HepG2 (cell line): ENCODE results near the gene IBA57. TPM values are rescaled to one million over a fixed set of nuclear protein-coding genes. Genes with fewer than 3 reads are reported as not detected.

Experiments
- ATAC-seq: fragments of 200-7000 bp; cut with Tn5 transposase; 3 replicates; pipeline ENCODE4 v1.9.1; 2020; ENCODE audit warnings: mild to moderate bottlenecking, moderate library complexity
- Bru-seq: library from RNA; stranded (reverse); fragments of 400-500 nt; gene quantifications from one replicate; lab custom pipeline; 2021; lab: Mats Ljungman, UMichigan
- BruChase-seq, 2 experiments: library from RNA; stranded (reverse); fragments of 400-500 nt; gene quantifications; one replicate each; lab custom pipeline; 2021; lab: Mats Ljungman, UMichigan
- BruUV-seq: library from RNA; stranded (reverse); fragments of 400-500 nt; replicated peaks from 2 replicates; lab custom pipeline; 2021; lab: Mats Ljungman, UMichigan
- CTCF ChIA-PET: fragments of 300-600 bp; formaldehyde crosslinking; extraction: SDS; loops from one replicate; lab custom pipeline; 2021; ENCODE audit warnings: low total read pairs, inconsistent platforms, low intra/inter-chr PET ratio; lab: Yijun Ruan, JAX
- POLR2A ChIA-PET: fragments of 350-600 bp; sonication (Branson Sonifier 250); formaldehyde crosslinking; loops from one replicate; lab custom pipeline; 2020; ENCODE audit warnings: antibody characterized with exemption, inconsistent platforms; lab: Yijun Ruan, JAX
- DNase-seq: peaks from one replicate; pipeline ENCODE4 v3.0.0-alpha.2; 2015; ENCODE audit warnings: low spot score
- FAIRE-seq: peaks from 3 replicates; lab custom pipeline; 2011; peaks lifted over from hg19 to GRCh38; lab: Jason Lieb, UNC
- H2AFZ ChIP-seq: one replicate; pipeline ENCODE4 v1.6.1; 2011; ENCODE audit warnings: low read length, inconsistent platforms
- H3K27ac ChIP-seq: fragments of 300-600 bp; 3 replicates; pipeline ENCODE4 v1.8.0; 2011; ENCODE audit warnings: mixed run types, mild to moderate bottlenecking, mixed read lengths, low read length, inconsistent platforms; ENCODE audit not compliant: insufficient read depth; ENCODE audit errors: extremely low read length
- H3K27me3 ChIP-seq, 2 experiments: fragments of 200-600 bp in 1 of 2; 2 replicates in 1 of 2; 3 replicates in 1 of 2; pipeline versions ENCODE4 v1.6.0 to v1.8.0; 2011; ENCODE audit warnings: low read length in 2 of 2, mild to moderate bottlenecking in 2 of 2, moderate library complexity in 2 of 2, inconsistent platforms in 1 of 2; ENCODE audit not compliant: insufficient read depth in 2 of 2, control insufficient read depth in 1 of 2
- H3K36me3 ChIP-seq, 2 experiments: fragments of 200-600 bp in 1 of 2; replicated peaks in 1 of 2; 2 replicates in 1 of 2; 3 replicates in 1 of 2; pipeline versions ENCODE4 v1.5.1 to v1.8.0; 2011; ENCODE audit warnings: low read length in 2 of 2, inconsistent platforms in 1 of 2; ENCODE audit not compliant: insufficient read depth in 2 of 2, control insufficient read depth in 1 of 2
- H3K4me1 ChIP-seq: 2 replicates; pipeline ENCODE4 v1.5.1; 2012; ENCODE audit warnings: low read length, inconsistent platforms; ENCODE audit not compliant: insufficient read depth
- H3K4me2 ChIP-seq: 2 replicates; pipeline ENCODE4 v1.6.0; 2011; ENCODE audit warnings: low read depth, low read length, inconsistent platforms
- H3K4me3 ChIP-seq, 3 experiments: fragments of 200-600 bp in 1 of 3; sonication (generic), shearing (Covaris generic) in 1 of 3; replicated peaks in 1 of 3; 2 replicates each; pipeline ENCODE4 v1.5.1; 2011 to 2016; ENCODE audit warnings: low read length in 3 of 3, inconsistent platforms in 2 of 3, low read depth in 2 of 3, mild to moderate bottlenecking in 2 of 3, control low read depth in 1 of 3, mixed read lengths in 1 of 3; ENCODE audit not compliant: insufficient read depth in 1 of 3
- H3K79me2 ChIP-seq: one replicate; pipeline ENCODE4 v1.6.1; 2011; ENCODE audit warnings: low read length, inconsistent platforms; ENCODE audit not compliant: insufficient read depth
- H3K9ac ChIP-seq: 2 replicates; pipeline ENCODE4 v1.6.0; 2011; ENCODE audit warnings: mild to moderate bottlenecking, low read depth, low read length, inconsistent platforms; ENCODE audit not compliant: insufficient read depth
- H3K9me3 ChIP-seq: 2 replicates; pipeline ENCODE4 v1.5.1; 2012; ENCODE audit warnings: mild to moderate bottlenecking, low read length
- H4K20me1 ChIP-seq: 2 replicates; pipeline ENCODE4 v1.6.0; 2011; ENCODE audit warnings: inconsistent platforms, mild to moderate bottlenecking, low read length, moderate library complexity; ENCODE audit not compliant: insufficient read depth
- ATM ChIP-seq: fragments of 450-650 bp; IDR thresholded peaks from 2 replicates; pipeline ENCODE4 v1.7.1; 2017; ENCODE audit warnings: mild to moderate bottlenecking, borderline replicate concordance
- CC2D1A ChIP-seq: sonication (generic); formaldehyde crosslinking; IDR thresholded peaks from 2 replicates; pipeline ENCODE4 v1.8.1; 2023; ENCODE audit warnings: mild to moderate bottlenecking, missing genetic modification reagents
- DBP ChIP-seq: sonication (generic); formaldehyde crosslinking; IDR thresholded peaks from 2 replicates; pipeline ENCODE4 v1.4.0; 2020; ENCODE audit warnings: missing genetic modification reagents; ENCODE audit errors: not compliant biosample characterization
- HNRNPLL ChIP-seq: fragments of 200-400 bp; formaldehyde crosslinking; IDR thresholded peaks from 2 replicates; pipeline ENCODE4 v1.6.1; 2017; ENCODE audit warnings: mild to moderate bottlenecking, low read depth, low read length; ENCODE audit not compliant: poor library complexity, severe bottlenecking
- NR2F1 ChIP-seq, 2 experiments: fragments of 450-650 bp in 1 of 2; formaldehyde crosslinking in 1 of 2; IDR thresholded peaks; 2 replicates each; pipeline versions ENCODE4 v1.5.0 to v1.6.1; 2016 to 2020; ENCODE audit warnings: mild to moderate bottlenecking in 1 of 2, missing compliant biosample characterization in 1 of 2, missing genetic modification reagents in 1 of 2, moderate library complexity in 1 of 2
- PRDM10 ChIP-seq: sonication (generic); formaldehyde crosslinking; IDR thresholded peaks from 2 replicates; pipeline ENCODE4 v1.4.0; 2020; ENCODE audit warnings: low read depth, missing genetic modification reagents
- SIX1 ChIP-seq: sonication (generic); formaldehyde crosslinking; IDR thresholded peaks from 2 replicates; pipeline ENCODE4 v1.4.0; 2020; ENCODE audit warnings: missing genetic modification reagents, borderline replicate concordance
- ZNF383 ChIP-seq: sonication (generic); formaldehyde crosslinking; IDR thresholded peaks from 2 replicates; pipeline ENCODE4 v1.4.0; 2020; ENCODE audit warnings: missing genetic modification reagents, mild to moderate bottlenecking, borderline replicate concordance
- ZNF430 ChIP-seq: sonication (generic); formaldehyde crosslinking; IDR thresholded peaks from 2 replicates; pipeline ENCODE4 v1.9.0; 2021; ENCODE audit warnings: mild to moderate bottlenecking, missing genetic modification reagents
- ZNF543 ChIP-seq: sonication (generic); formaldehyde crosslinking; IDR thresholded peaks from 2 replicates; pipeline ENCODE4 v1.4.0; 2020; ENCODE audit warnings: mild to moderate bottlenecking, missing genetic modification reagents
- WGBS: methylation state at CpG from one replicate; pipeline ENCODE4 v1.1.6; 2017; ENCODE audit warnings: low lambda C conversion rate; 5-methylcytosine and 5-hydroxymethylcytosine counted together
- in situ Hi-C: cut with HindIII; loops from 2 replicates; pipeline ENCODE4 v1.10.0; 2017; ENCODE audit warnings: low pct_unique_long_range_greater_than_20kb; ENCODE audit not compliant: extremely low pct_ligation_motif_present
- intact Hi-C: fragments of 100-400 bp; cut with micrococcal nuclease; formaldehyde crosslinking; loops from one replicate; pipeline ENCODE4 v1.10.0; 2022; ENCODE audit not compliant: unreplicated experiment
- long read RNA-seq, 2 experiments: library from RNA in 1 of 2; library from polyadenylated mRNA in 1 of 2; stranded (forward) in 1 of 2; unstranded in 1 of 2; transcript quantifications; one replicate each; pipeline ENCODE4 v2.0.0, GENCODE V29; 2019 to 2022
- polyA minus RNA-seq, 3 experiments: library from RNA; depleted of rRNA, polyadenylated mRNA; stranded (reverse); fragments of >200 nt; gene quantifications; 2 replicates each; pipeline ENCODE4 v1.2.3, GENCODE V29; 2011; ENCODE audit warnings: low replicate concordance in 1 of 3
- polyA plus RNA-seq, 8 experiments: library from polyadenylated mRNA; depleted of rRNA in 3 of 8; stranded (reverse) in 7 of 8; unstranded in 1 of 8; fragments of >200 nt; fragmentation: Illumina TruSeq in 4 of 8; extraction: Trizol in 4 of 8; gene quantifications; 2 replicates each; pipeline versions ENCODE4 v1.2.1 to v1.2.3, GENCODE V29; 2011 to 2016; ENCODE audit warnings: low read depth in 4 of 8, missing spikeins in 1 of 8, mixed read lengths in 1 of 8; ENCODE audit not compliant: insufficient read depth in 1 of 8
- total RNA-seq, 5 experiments: library from RNA; depleted of rRNA; stranded (reverse); fragments of >200 nt; fragmentation: Illumina TruSeq; extraction: Trizol; gene quantifications; 2 replicates each; pipeline ENCODE4 v1.2.3, GENCODE V29; 2016; ENCODE audit warnings: low read depth in 1 of 5

IBA57 gene
- total RNA-seq (2016; rRNA removed; fragmentation: Illumina TruSeq; extraction: Trizol) = 9.7 and 10.2 TPM in 2 replicates
- 0.81 and 1.6 TPM in 2 replicates for total RNA-seq (2016; cell fraction: cytosol; rRNA removed; fragmentation: Illumina TruSeq; extraction: Trizol; ENCODE audit: low read depth)
- total RNA-seq (2016; cell fraction: insoluble cytoplasmic fraction; rRNA removed; fragmentation: Illumina TruSeq; extraction: Trizol) = 8.3 and 9.2 TPM in 2 replicates
- total RNA-seq (2016; cell fraction: membrane; rRNA removed; fragmentation: Illumina TruSeq; extraction: Trizol) = 2.3 and 3.6 TPM in 2 replicates
- 3.8 and 4.7 TPM in 2 replicates for total RNA-seq (2016; cell fraction: nucleus; rRNA removed; fragmentation: Illumina TruSeq; extraction: Trizol)
- 2.3 and 4.2 TPM in 2 replicates for polyA plus RNA-seq (2011; rRNA removed)
- 1.7 and 3.8 TPM in 2 replicates for polyA plus RNA-seq (2011; cell fraction: cytosol; rRNA removed)
- 3.6 and 5.6 TPM in 2 replicates for polyA plus RNA-seq (2011; cell fraction: nucleus; rRNA removed)
- polyA plus RNA-seq (2012) = 2.1 and 2.8 TPM in 2 replicates
- 0.59 and 1.2 TPM in 2 replicates for polyA plus RNA-seq (2016; cell fraction: cytosol; fragmentation: Illumina TruSeq; extraction: Trizol; ENCODE audit: low read depth)
- 7.5 and 7.6 TPM in 2 replicates for polyA plus RNA-seq (2016; cell fraction: insoluble cytoplasmic fraction; fragmentation: Illumina TruSeq; extraction: Trizol; ENCODE audit: low read depth)
- polyA plus RNA-seq (2016; cell fraction: membrane; fragmentation: Illumina TruSeq; extraction: Trizol; ENCODE audit: low read depth) = 2.2 and 2.3 TPM in 2 replicates
- polyA plus RNA-seq (2016; cell fraction: nucleus; fragmentation: Illumina TruSeq; extraction: Trizol; ENCODE audit: insufficient read depth, low read depth) = 4.3 and 5.9 TPM in 2 replicates
- 2.7 and 11.4 TPM in 2 replicates for polyA minus RNA-seq (2011; rRNA and poly(A)+ RNA removed; ENCODE audit: low replicate concordance)
- polyA minus RNA-seq (2011; cell fraction: cytosol; rRNA and poly(A)+ RNA removed) = 3.1 and 4.6 TPM in 2 replicates
- polyA minus RNA-seq (2011; cell fraction: nucleus; rRNA and poly(A)+ RNA removed) = 3.7 and 5.7 TPM in 2 replicates
- percentile 62 among the genes with signal in this experiment for Bru-seq, nascent RNA
- percentile 83 among the genes with signal in this experiment for BruChase-seq, experiment 1, labeled RNA remaining after a 6-hour chase
- percentile 74 among the genes with signal in this experiment for BruChase-seq, experiment 2, labeled RNA remaining after a 2-hour chase
- long read RNA-seq, experiment 1, full-length matches to known transcripts = 8 of 14 reads
- long read RNA-seq, experiment 1, partial matches to known transcripts = 1 of 14 reads
- long read RNA-seq, experiment 1, other reads (novel, unspliced or antisense) = 5 of 14 reads
- long read RNA-seq, experiment 2, full-length matches to known transcripts = 13 of 18 reads
- long read RNA-seq, experiment 2, partial matches to known transcripts = 0 of 18 reads
- long read RNA-seq, experiment 2, other reads (novel, unspliced or antisense) = 5 of 18 reads

- in situ Hi-C loops = no loop called here
- H3K27me3 ChIP-seq = no peaks in the 10 kb centered on the region; a peak in 1 of 5 replicates
- H3K4me2 ChIP-seq = peak within 1 kb of the TSS; percentile 99
- H3K9ac ChIP-seq = peak within 1 kb of the TSS; percentile 98
- ATAC-seq (peak; percentile 85), DNase-seq (peak; percentile 95), FAIRE-seq (peak; percentile 67)
- WGBS = no CpG with 5 or more reads among the region's 93 CpGs
- H3K79me2 ChIP-seq = peaks cover 5% of the 10 kb centered on the region
- H3K27ac ChIP-seq = peak within 1 kb of the TSS; percentile 99
- intact Hi-C loops = loop anchor here (1.0 to 2.0 kb wide), 2 partner anchors 26 to 35 kb away; no protein-coding TSS in a partner anchor
- ChIA-PET POLR2A (interaction anchor here (0.6 to 3.3 kb wide), 24 partner anchors 9 to 336 kb away, joined by 3 to 72 read pairs (median 5); partner anchors contain the start of genes ARF1, GJC2, GUK1 and MRPL55), CTCF (interaction anchor here (1.1 to 1.6 kb wide), 2 partner anchors 25 to 35 kb away, joined by 3 to 7 read pairs; partner anchors contain the start of gene GUK1)
- BruUV-seq = no TSS peak
- no peak within 1 kb of the TSS for H2AFZ ChIP-seq
- no peaks in the 10 kb centered on the region for H4K20me1 ChIP-seq
- peak within 1 kb of the TSS; percentile 61 to 88 (median 84) for H3K4me3 ChIP-seq
- peaks cover 50% of the 10 kb centered on the region for H3K4me1 ChIP-seq
- H3K9me3 ChIP-seq = no peaks in the 10 kb centered on the region
- no peaks in the 10 kb centered on the region for H3K36me3 ChIP-seq
- TF ChIP-seq SIX1 (CRISPR knock-in tag) (no peak), HNRNPLL (peak; percentile 96), NR2F1 (CRISPR knock-in tag; IDR thresholded peaks at IDR 0.05) (0 out of 4 replicates have a peak, but pooled peaks of 1 of the 2 experiments have one; percentile 16), ATM (no peak), ZNF430 (CRISPR knock-in tag) (peak; percentile 76; the same call in 1 of the 2 replicates), PRDM10 (0 out of 2 replicates have a peak, but pooled peaks have one; percentile 31), ZNF383 (CRISPR knock-in tag) (0 out of 2 replicates have a peak, but pooled peaks have one; percentile 60), DBP (CRISPR knock-in tag) (no peak), ZNF543 (CRISPR knock-in tag) (peak; percentile 73; the same call in 1 of the 2 replicates), CC2D1A (CRISPR knock-in tag) (no peak)
Observed at GRCh38 chr1:228165372-228166169, at the start of gene IBA57. IBA57 (plus strand) TSS chr1:228165804; CDS start chr1:228165817, 13 bp downstream.
